CD4-positive, alpha-beta T cell treated with Interleukin-12 subunit alpha and Interleukin-12 subunit beta, for 1 hour (primary cell): ENCODE data around the gene GARIN5B.

Experiments
- DNase-seq: peaks from one replicate; pipeline ENCODE4 v3.0.0-alpha.2; 2020

Gene GARIN5B

GRCh38 chr19:55319785-55320184, 43.3 kb downstream of the GARIN5B start:
- no peak for DNase-seq

DNA sequence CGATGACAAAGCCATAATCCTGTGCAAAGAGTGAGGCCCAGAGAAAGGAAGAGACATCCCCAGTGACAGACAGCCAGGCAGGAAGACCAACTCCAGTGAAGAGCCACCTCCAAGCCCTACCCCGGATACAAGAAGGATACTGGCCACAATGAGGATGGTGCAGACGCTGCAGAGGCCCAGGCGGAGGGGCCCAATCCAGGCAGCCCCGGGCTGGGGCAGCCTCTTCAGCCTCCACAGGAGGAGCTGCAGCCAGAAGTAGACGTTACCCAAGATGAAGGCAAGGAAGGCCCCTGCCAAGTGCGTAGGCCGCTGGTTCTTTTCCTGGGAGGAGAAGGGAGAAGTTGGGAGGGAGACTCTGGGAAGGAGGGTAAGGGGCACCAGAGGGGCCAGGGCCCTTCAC, 46.4 kb downstream of the GARIN5B start:
- DNase-seq, result no peak

GRCh38 chr19:55315956-55316525, 47.0 kb downstream of the GARIN5B start:
- DNase-seq, result no peak

GRCh38 chr19:55314396-55314795, 48.7 kb downstream of the GARIN5B start:
- DNase-seq, result no peak

- no peak for DNase-seq
Observed at GRCh38 chr19:55312621-55313512, 50.2 kb downstream of the GARIN5B start.

DNA sequence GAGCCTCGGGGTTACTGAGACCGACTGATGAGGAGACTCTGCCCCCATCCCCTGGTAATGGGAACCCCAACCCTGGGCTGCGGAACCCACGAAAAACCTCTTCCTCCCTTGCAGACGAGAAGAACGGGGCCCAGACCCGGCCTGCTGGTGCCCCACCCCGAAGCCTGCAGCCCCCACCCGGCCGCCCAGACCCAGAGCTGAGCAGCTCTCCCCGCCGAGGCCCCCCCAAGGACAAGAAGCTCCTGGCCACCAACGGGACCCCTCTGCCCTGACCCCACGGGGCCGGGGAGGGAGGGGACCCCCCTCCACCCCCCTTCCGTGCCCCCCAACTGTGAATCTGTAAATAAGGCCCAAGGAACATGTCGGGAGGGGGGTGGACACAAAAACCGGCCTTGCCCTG, 51.3 kb downstream of the GARIN5B start:
- DNase-seq, result no peak

GRCh38 chr19:55311397-55311796, 51.7 kb downstream of the GARIN5B start:
- DNase-seq, result no peak

GRCh38 chr19:55310498-55310897, 52.6 kb downstream of the GARIN5B start:
- no peak for DNase-seq

DNA sequence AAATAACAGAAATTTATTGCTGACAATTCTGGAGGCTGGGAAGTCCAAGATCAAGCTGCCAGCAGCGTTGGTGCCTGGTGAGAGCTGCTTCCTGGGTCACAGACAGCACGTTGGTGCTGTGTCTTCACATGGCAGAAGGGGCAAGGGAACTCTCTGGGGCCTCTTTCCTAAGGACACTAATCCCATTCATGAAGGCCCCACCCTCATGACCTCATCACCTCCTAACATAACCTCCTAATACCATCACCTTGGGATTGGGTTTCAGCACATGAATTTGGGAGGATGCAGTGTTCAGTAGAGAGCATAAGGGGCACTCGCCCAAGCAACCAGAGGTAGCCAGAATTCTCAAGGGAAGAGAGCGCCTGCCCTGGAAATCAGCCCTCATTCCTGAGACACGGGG, 53.6 kb downstream of the GARIN5B start:
- DNase-seq, result no peak

DNA sequence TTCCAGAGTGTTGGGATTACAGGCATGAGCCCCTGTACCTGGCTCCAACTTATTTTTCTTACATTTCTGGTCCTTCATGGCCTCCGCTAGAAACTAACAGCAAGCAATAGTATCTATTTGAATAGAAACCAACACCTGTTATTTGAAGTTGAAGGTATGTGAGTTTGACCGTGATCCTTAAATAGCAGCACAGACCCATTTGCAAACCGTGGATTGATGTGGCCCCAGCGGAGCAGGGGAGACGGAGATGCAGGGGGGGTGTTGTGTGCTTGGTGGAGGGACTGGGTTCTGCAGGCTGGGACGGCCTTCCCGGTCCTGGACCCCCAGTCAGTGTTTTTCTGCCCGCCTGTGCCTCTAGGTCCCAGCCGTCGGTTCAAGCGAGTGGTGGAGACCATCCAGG, 54.8 kb downstream of the GARIN5B start:
- no peak for DNase-seq

- DNase-seq, result no peak
Observed at GRCh38 chr19:55306712-55307111, 56.3 kb downstream of the GARIN5B start.

DNA sequence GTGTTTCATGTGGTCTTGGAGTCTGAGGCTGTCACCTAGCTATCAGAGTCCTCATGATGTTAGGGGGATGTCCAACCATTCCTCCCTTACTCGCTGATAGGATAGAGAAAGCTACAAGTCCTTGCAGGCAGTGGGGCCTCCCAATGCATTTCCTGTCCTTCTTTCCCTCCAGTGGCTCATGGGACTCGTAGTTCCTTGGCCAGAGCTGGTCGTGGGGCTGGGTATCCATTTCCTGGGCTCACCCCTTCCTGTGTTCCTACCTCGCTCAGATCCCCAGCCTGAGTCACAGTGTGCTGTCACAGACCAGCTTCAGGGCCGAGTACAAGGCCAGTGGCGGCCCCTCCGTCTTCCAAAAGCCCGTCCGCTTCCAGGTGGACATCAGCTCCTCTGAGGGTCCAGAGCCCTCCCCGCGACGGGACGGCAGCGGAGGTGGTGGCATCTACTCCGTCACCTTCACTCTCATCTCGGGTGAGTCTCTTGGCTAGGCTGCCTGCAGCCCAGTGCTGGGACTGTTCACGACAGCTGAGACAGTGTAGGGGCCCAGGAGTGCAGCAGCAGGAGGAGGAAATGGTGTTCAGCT, 57.0 kb downstream of the GARIN5B start:
- DNase-seq, result no peak

GRCh38 chr19:55305491-55305890, 57.6 kb downstream of the GARIN5B start:
- peak; percentile 66 for DNase-seq

DNA sequence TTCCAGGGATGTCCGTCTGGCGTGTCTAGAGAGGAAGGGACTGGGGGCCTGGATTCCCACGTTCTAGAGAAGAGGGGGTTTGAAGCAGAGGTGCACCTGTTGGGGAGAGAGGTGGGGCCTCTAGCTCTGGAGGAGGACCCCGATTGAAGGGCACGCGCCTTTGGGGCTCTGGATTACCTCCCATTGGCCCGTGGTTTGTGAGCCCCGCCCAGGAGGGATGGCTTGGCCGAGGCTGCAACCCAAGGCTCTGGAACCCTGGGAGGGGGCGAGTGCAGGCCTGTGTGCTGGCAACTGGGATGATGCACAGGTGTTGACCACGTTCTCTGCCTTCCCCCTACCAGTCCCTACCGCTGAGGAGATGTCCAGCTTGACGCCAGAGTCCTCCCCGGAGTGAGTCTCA, 58.1 kb downstream of the GARIN5B start:
- no peak for DNase-seq
